Neural cell (in vitro differentiated cells): ENCODE measurements around the gene BCS1L. TPM values are rescaled to one million over a fixed set of nuclear protein-coding genes. Genes with fewer than 3 reads are reported as not detected.
A peak's percentile ranks its signal among the peaks of the same experiment; 100 is the strongest.

Source experiments
- H2AFZ ChIP-seq: fragments of 200-600, 300-800 bp; sonication (generic), shearing (Covaris generic); 2 replicates; pipeline ENCODE4 v1.6.0; 2014; ENCODE audit warnings: low read depth, mild to moderate bottlenecking, antibody characterized with exemption, low read length, moderate library complexity
- H3F3A ChIP-seq: fragments of 200-600 bp; shearing (Covaris generic); 2 replicates; pipeline ENCODE4 v1.6.1; 2016; ENCODE audit warnings: mild to moderate bottlenecking, moderate library complexity, mixed read lengths, antibody characterized with exemption, low read length; ENCODE audit not compliant: insufficient read depth, poor library complexity, severe bottlenecking
- H3K27ac ChIP-seq: fragments of 200-600, 300-800 bp; sonication (generic), shearing (Covaris generic); 2 replicates; pipeline ENCODE4 v1.5.1; 2014; ENCODE audit warnings: mild to moderate bottlenecking, low read length, moderate library complexity
- H3K27me3 ChIP-seq: fragments of 300-800, 200-600 bp; sonication (generic), shearing (Covaris generic); 2 replicates; pipeline ENCODE4 v1.6.0; 2014; ENCODE audit warnings: mild to moderate bottlenecking, low read depth, low read length, moderate library complexity; ENCODE audit not compliant: insufficient read depth
- H3K36me3 ChIP-seq: fragments of 300-800, 200-600 bp; sonication (generic), shearing (Covaris generic); 2 replicates; pipeline ENCODE4 v1.5.1; 2014; ENCODE audit warnings: mild to moderate bottlenecking, antibody characterized with exemption, low read length, moderate library complexity; ENCODE audit not compliant: insufficient read depth
- H3K4me2 ChIP-seq: fragments of 300-800, 200-600 bp; sonication (generic), shearing (Covaris generic); 2 replicates; pipeline ENCODE4 v1.6.0; 2014; ENCODE audit warnings: mild to moderate bottlenecking, low read length
- H3K4me3 ChIP-seq: fragments of 300-800, 200-600 bp; sonication (generic), shearing (Covaris generic); 2 replicates; pipeline ENCODE4 v1.5.1; 2014; ENCODE audit warnings: mild to moderate bottlenecking, low read length, moderate library complexity
- H3K79me2 ChIP-seq: fragments of 200-600 bp; shearing (Covaris generic); replicated peaks from 2 replicates; pipeline ENCODE4 v1.6.0; 2014; ENCODE audit warnings: mild to moderate bottlenecking, low read length, moderate library complexity; ENCODE audit not compliant: insufficient read depth
- H3K9ac ChIP-seq: fragments of 300-800, 200-600 bp; sonication (generic), shearing (Covaris generic); 2 replicates; pipeline ENCODE4 v1.6.1; 2016; ENCODE audit warnings: mild to moderate bottlenecking, low read length, mixed read lengths
- H3K9me2 ChIP-seq: fragments of 200-600 bp; shearing (Covaris generic); 2 replicates; pipeline ENCODE4 v1.6.1; 2016; ENCODE audit warnings: mild to moderate bottlenecking, low read length, mixed read lengths; ENCODE audit not compliant: insufficient read depth
- H3K9me3 ChIP-seq: fragments of 200-600, 300-800 bp; sonication (generic), shearing (Covaris generic); 2 replicates; pipeline ENCODE4 v1.6.1; 2016; ENCODE audit warnings: mild to moderate bottlenecking, mixed run types, low read length, moderate library complexity, mixed read lengths
- H4K20me1 ChIP-seq: fragments of 200-600 bp; shearing (Covaris generic); 2 replicates; pipeline ENCODE4 v1.6.1; 2016; ENCODE audit warnings: mild to moderate bottlenecking, mixed run types; ENCODE audit not compliant: insufficient read depth
- CTCF ChIP-seq: fragments of 450-650 bp; IDR thresholded peaks from 2 replicates; pipeline ENCODE4 v1.5.1; 2014; ENCODE audit warnings: antibody characterized with exemption, mild to moderate bottlenecking, moderate library complexity; ENCODE audit not compliant: poor library complexity, severe bottlenecking
- EP300 ChIP-seq: fragments of 450-650 bp; conservative IDR thresholded peaks from 2 replicates; pipeline ENCODE4 v1.6.1; 2014; ENCODE audit warnings: antibody characterized with exemption, mild to moderate bottlenecking, moderate library complexity; ENCODE audit not compliant: poor library complexity, severe bottlenecking
- EZH2 ChIP-seq: fragments of 200-600, 300-800 bp; shearing (Covaris generic), sonication (generic); IDR thresholded peaks from 2 replicates; pipeline ENCODE4 v1.6.1; 2014; ENCODE audit warnings: antibody characterized with exemption, low read length, borderline replicate concordance, mild to moderate bottlenecking; ENCODE audit not compliant: insufficient read depth, poor library complexity, severe bottlenecking
- MXI1 ChIP-seq: fragments of 450-650 bp; conservative IDR thresholded peaks from 2 replicates; pipeline ENCODE4 v1.6.1; 2014; ENCODE audit warnings: antibody characterized with exemption, mild to moderate bottlenecking; ENCODE audit not compliant: poor library complexity, severe bottlenecking
- POLR2AphosphoS5 ChIP-seq: IDR thresholded peaks from 2 replicates; pipeline ENCODE4 v1.6.1; 2012
- RAD21 ChIP-seq: fragments of 450-650 bp; conservative IDR thresholded peaks from 2 replicates; pipeline ENCODE4 v1.6.1; 2014; ENCODE audit warnings: antibody characterized with exemption, mild to moderate bottlenecking, moderate library complexity
- REST ChIP-seq: IDR thresholded peaks from 2 replicates; pipeline ENCODE4 v1.6.1; 2012; ENCODE audit warnings: borderline replicate concordance
- SMC3 ChIP-seq: fragments of 450-650 bp; conservative IDR thresholded peaks from 2 replicates; pipeline ENCODE4 v1.6.1; 2014; ENCODE audit warnings: antibody characterized with exemption, mild to moderate bottlenecking, moderate library complexity; ENCODE audit not compliant: poor library complexity
- TAF1 ChIP-seq: IDR thresholded peaks from 2 replicates; pipeline ENCODE4 v1.6.1; 2012; ENCODE audit warnings: low read depth
- polyA minus RNA-seq: library from RNA; depleted of rRNA, polyadenylated mRNA; stranded (reverse); fragments of >200 nt; gene quantifications from 2 replicates; pipeline ENCODE4 v1.2.3, GENCODE V29; 2014
- polyA plus RNA-seq: library from polyadenylated mRNA; depleted of rRNA; stranded (reverse); fragments of >200 nt; gene quantifications from 2 replicates; pipeline ENCODE4 v1.2.3, GENCODE V29; 2014

BCS1L gene, protein sequence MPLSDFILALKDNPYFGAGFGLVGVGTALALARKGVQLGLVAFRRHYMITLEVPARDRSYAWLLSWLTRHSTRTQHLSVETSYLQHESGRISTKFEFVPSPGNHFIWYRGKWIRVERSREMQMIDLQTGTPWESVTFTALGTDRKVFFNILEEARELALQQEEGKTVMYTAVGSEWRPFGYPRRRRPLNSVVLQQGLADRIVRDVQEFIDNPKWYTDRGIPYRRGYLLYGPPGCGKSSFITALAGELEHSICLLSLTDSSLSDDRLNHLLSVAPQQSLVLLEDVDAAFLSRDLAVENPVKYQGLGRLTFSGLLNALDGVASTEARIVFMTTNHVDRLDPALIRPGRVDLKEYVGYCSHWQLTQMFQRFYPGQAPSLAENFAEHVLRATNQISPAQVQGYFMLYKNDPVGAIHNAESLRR
- polyA plus RNA-seq (75.8 and 98.0 TPM in 2 replicates), polyA minus RNA-seq (29.9 and 30.9 TPM in 2 replicates)

GRCh38 chr2:218659258-218659987 lies at the start of gene BCS1L, which contains the start of gene ZNF142:
TSS of gene BCS1L (plus strand) at chr2:218659683. CDS start at chr2:218660988, 1,305 bp downstream.
TSS of gene ZNF142 (minus strand) at chr2:218659623. CDS start at chr2:218656429, 3,194 bp downstream.
- H3K9ac ChIP-seq = peak within 1 kb of the TSS; percentile 83
- H3K36me3 ChIP-seq = no peaks in the 10 kb centered on the region
- H3K4me2 ChIP-seq = peak within 1 kb of the TSS; percentile 94
- H3K27me3 ChIP-seq = no peaks in the 10 kb centered on the region
- no peaks in the 10 kb centered on the region for H4K20me1 ChIP-seq
- H3F3A ChIP-seq = no peaks in the 10 kb centered on the region
- peak within 1 kb of the TSS; percentile 93 for H3K4me3 ChIP-seq
- H3K27ac ChIP-seq = peak within 1 kb of the TSS; percentile 74
- peak; percentile 90 for TF ChIP-seq MXI1
- no peak for TF ChIP-seq RAD21
- peak; percentile 46 for TF ChIP-seq REST
- peak; percentile 43 for TF ChIP-seq TAF1
- TF ChIP-seq POLR2AphosphoS5 = peak; percentile 71
- H3K9me2 ChIP-seq = no peaks in the 10 kb centered on the region
- H3K79me2 ChIP-seq = peaks cover 20% of the 10 kb centered on the region
- peak within 1 kb of the TSS; percentile 95 for H2AFZ ChIP-seq
- no peaks in the 10 kb centered on the region for H3K9me3 ChIP-seq

DNA sequence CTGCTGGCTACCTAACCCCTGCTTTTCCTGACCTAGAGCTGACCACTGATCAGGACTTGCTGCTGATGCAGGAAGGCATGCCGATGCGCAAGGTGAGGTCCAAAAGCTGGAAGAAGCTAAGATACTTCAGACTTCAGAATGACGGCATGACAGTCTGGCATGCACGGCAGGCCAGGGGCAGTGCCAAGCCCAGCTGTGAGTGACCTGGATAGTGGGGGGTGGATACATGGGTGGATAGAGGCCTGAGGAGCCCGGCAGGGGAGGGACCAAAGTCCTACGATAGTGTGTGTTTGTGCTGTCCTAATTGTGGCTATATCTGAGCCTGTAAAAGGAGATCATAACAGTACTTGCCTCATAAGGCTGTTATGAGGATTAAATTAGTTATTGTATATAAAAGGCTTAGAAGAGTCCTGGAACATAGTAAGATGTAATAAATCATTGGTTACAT lies 43.6 kb upstream of the BCS1L start:
- TF ChIP-seq EP300 = no peak
- TF ChIP-seq MXI1 = no peak
- no peak overlapping the region for H2AFZ ChIP-seq
- no peaks in the 10 kb centered on the region for H3K79me2 ChIP-seq
- no peaks in the 10 kb centered on the region for H4K20me1 ChIP-seq
- H3K4me2 ChIP-seq = no peak overlapping the region
- no peaks in the 10 kb centered on the region for H3K9me2 ChIP-seq
- no peaks in the 10 kb centered on the region for H3K27me3 ChIP-seq
- H3K4me3 ChIP-seq = no peak overlapping the region
- no peaks in the 10 kb centered on the region for H3K9me3 ChIP-seq
- H3K9ac ChIP-seq = no peak overlapping the region
- H3F3A ChIP-seq = no peaks in the 10 kb centered on the region
- H3K36me3 ChIP-seq = no peaks in the 10 kb centered on the region
- H3K27ac ChIP-seq = no peak overlapping the region

DNA sequence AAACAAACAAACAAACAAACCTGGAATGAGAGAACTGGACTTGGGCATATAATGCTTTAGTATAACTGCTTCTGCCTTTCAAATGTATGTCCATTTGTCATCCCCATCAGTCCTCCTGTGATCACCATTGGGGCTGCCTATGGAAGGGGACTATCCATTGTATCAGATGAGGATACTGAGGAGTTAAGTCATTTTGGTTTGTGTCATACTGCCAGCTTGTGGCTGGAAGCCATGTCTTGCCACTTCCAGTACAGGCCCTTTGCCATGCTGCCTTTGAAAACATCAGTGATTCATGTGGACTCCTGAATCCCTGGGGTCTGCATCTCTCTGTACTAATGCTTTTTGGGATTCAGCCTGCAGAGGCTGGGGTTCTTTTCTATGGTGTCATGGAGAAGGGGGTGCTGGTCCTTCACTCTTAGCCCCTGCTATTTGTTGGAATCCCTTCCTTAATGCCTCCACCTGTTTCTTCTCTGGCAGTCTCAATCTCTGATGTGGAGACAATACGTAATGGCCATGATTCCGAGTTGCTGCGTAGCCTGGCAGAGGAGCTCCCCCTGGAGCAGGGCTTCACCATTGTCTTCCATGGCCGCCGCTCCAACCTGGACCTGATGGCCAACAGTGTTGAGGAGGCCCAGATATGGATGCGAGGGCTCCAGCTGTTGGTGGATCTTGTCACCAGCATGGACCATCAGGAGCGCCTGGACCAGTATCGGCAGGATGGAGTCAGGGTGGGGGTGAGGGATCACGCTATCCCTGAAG lies 41.2 kb upstream of the BCS1L start:
- TF ChIP-seq EP300 (no peak), CTCF (no peak), TAF1 (no peak), REST (no peak), MXI1 (no peak), EZH2 (no peak), RAD21 (no peak), SMC3 (no peak), POLR2AphosphoS5 (no peak)
- H3K9me2 ChIP-seq = no peaks in the 10 kb centered on the region
- H4K20me1 ChIP-seq = no peaks in the 10 kb centered on the region
- no peak overlapping the region for H3K4me2 ChIP-seq
- H3F3A ChIP-seq = no peaks in the 10 kb centered on the region
- no peak overlapping the region for H3K9ac ChIP-seq
- no peak overlapping the region for H3K27ac ChIP-seq
- H3K36me3 ChIP-seq = no peaks in the 10 kb centered on the region
- no peak overlapping the region for H2AFZ ChIP-seq
- no peaks in the 10 kb centered on the region for H3K79me2 ChIP-seq
- no peak overlapping the region for H3K4me3 ChIP-seq
- no peaks in the 10 kb centered on the region for H3K9me3 ChIP-seq
- H3K27me3 ChIP-seq = no peaks in the 10 kb centered on the region
